Stimulated activated CD4-positive, alpha-beta T cell treated with anti-CD3 and anti-CD28 coated beads, Interleukin-2, amount 100 ng/mL, for 48 hours (primary cell): ENCODE measurements around the gene ZMYND12.
"Not testable (repeated sequence)": the region's sequence is repeated elsewhere in the genome, so short reads cannot be mapped to it uniquely, and the experiment has no call there.

Experiments used
- DNase-seq, 2 donors: peaks; one replicate each; pipeline ENCODE4 v3.0.0-alpha.2; 2020

ZMYND12 gene

GRCh38 chr1:42456010-42456753, at the start of gene ZMYND12, which contains the start of gene PPCS:
TSS of gene ZMYND12 (minus strand) at chr1:42456022. CDS start at chr1:42455997, 25 bp downstream.
TSS of gene PPCS (plus strand) at chr1:42456543. CDS start at chr1:42456566, 23 bp downstream.
- DNase-seq: peak; percentile 90 to 91

GRCh38 chr1:42504535-42505128, 48.8 kb upstream of the ZMYND12 start:
- DNase-seq: no peak

- not testable (repeated sequence) for DNase-seq
These were observed 46.2 kb upstream of the ZMYND12 start for GRCh38 chr1:42502031-42502430.

GRCh38 chr1:42490237-42490636, 34.4 kb upstream of the ZMYND12 start:
- DNase-seq: no peak

- DNase-seq: no peak
These were observed 28.6 kb upstream of the ZMYND12 start for GRCh38 chr1:42484382-42484781.

- DNase-seq: no peak
These were observed 26.9 kb upstream of the ZMYND12 start for GRCh38 chr1:42482635-42483153.

- no peak for DNase-seq
These were observed 25.1 kb upstream of the ZMYND12 start for GRCh38 chr1:42480921-42481320.

GRCh38 chr1:42479621-42480020, 23.8 kb upstream of the ZMYND12 start:
- DNase-seq: no peak

GRCh38 chr1:42477775-42478174, 22.0 kb upstream of the ZMYND12 start:
- DNase-seq: no peak

GRCh38 chr1:42477354-42477753, 21.5 kb upstream of the ZMYND12 start:
- not testable (repeated sequence) for DNase-seq

GRCh38 chr1:42476605-42477004, 20.8 kb upstream of the ZMYND12 start:
- DNase-seq: no peak

GRCh38 chr1:42469727-42470126, 13.9 kb upstream of the ZMYND12 start:
- no peak for DNase-seq

- DNase-seq: no peak
These were observed 10.2 kb upstream of the ZMYND12 start for GRCh38 chr1:42466030-42466429.

- DNase-seq: no peak
These were observed 8.1 kb upstream of the ZMYND12 start for GRCh38 chr1:42463921-42464320.

- DNase-seq: peak; percentile 85 to 88
These were observed 7.3 kb upstream of the ZMYND12 start, which contains the start of gene CCDC30 for GRCh38 chr1:42462828-42463763. TSS of gene CCDC30 (plus strand) at chr1:42463286. CDS start at chr1:42480552, 17,266 bp downstream.

GRCh38 chr1:42461196-42461595, 5.4 kb upstream of the ZMYND12 start:
- DNase-seq: no peak

- peak; percentile 44 for DNase-seq
These were observed 900 bp upstream of the ZMYND12 start for GRCh38 chr1:42456754-42457089.

- no peak for DNase-seq
These were observed 1.4 kb downstream of the ZMYND12 start for GRCh38 chr1:42454403-42454802.

- no peak for DNase-seq
These were observed 2.4 kb downstream of the ZMYND12 start for GRCh38 chr1:42453386-42453785.

GRCh38 chr1:42450061-42450460, 5.8 kb downstream of the ZMYND12 start:
- DNase-seq: no peak

GRCh38 chr1:42449256-42449655, 6.6 kb downstream of the ZMYND12 start:
- no peak for DNase-seq

GRCh38 chr1:42442662-42443061, 13.2 kb downstream of the ZMYND12 start:
- DNase-seq: no peak

- no peak for DNase-seq
These were observed 15.9 kb downstream of the ZMYND12 start for GRCh38 chr1:42439940-42440339.
